HG02852 (cell line): ENCODE measurements around the gene SLC35F2.
A peak's percentile ranks its signal among the peaks of the same experiment; 100 is the strongest.
"Not testable (repeated sequence)": the region's sequence is repeated elsewhere in the genome, so short reads cannot be mapped to it uniquely, and the experiment has no call there.

ENCODE experiments used
- ATAC-seq: cut with Tn5 transposase; IDR thresholded peaks from one replicate; pipeline ENCODE4 v1.9.1; 2021; ENCODE audit warnings: mild to moderate bottlenecking, moderate library complexity; ENCODE audit not compliant: unreplicated experiment

Gene SLC35F2

DNA sequence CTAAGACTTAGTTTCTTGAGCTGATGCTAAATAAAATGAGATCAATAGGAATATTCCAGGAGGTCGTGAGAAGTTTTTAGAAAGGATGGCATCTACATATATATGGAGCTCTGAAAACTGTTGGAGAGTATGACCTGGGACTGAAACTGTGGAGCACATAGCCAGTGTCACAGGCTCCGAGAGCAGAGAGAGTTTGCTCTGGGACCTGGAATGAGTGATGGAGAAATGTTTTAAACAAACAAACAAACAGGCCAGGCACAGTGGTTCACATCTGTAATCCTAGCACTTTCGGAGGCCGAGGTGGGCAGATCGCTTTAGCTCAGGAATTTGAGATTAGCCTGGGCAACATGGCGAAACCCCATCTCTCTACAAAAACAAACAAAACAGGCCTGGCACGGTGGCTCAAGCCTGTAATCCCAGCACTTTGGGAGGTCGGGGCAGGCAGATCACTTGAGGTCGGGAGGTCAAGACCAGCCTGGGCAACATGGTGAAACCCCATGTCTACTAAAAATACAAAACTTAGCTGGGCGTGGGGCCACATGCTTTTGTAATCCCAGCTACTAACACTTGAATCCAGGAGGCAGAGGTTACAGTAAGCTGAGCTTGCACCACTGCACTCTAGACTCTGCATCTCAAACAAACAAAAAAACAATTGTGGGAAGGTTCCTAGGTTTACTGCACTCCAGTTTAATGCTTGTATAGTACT lies 67.1 kb downstream of the SLC35F2 start:
- ATAC-seq: no peak

DNA sequence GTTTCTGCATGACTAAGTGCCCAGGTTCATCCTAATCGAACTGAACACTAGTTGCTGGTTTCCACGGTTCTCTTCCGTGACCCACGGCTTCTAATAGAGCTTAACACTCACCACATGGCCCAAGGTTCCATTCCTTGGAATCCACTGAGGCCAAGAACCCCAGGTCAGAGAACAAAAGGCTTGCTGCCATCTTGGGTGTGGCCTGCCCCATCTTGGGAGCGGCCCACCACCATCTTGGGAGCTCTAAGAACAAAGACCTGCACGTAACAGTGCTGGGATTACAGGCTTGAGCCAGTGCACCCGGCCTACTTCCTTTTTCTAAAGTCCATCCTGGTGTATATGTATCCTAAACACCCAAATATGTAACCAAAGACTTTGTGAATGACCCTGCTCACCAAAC lies 68.8 kb downstream of the SLC35F2 start:
- no peak for ATAC-seq

DNA sequence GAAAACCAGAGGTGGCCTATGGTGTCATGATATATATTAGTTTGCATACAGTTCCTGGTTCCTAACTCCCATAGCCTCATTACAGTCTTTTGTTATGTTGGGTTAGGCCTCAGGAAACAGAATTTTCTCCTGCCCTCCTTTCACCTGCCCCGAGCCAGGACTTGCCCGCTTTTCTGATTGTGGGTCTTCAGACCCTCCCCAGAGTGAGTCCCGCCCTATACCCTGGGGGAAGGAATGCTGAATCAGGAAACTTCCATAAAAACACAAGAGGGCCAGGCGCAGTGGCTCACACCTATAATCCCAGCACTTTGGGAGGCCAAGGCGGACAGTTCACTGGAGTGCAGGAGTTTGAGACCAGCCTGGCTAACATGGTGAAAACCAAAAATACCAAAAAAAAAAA lies 70.9 kb downstream of the SLC35F2 start:
- ATAC-seq: no peak

DNA sequence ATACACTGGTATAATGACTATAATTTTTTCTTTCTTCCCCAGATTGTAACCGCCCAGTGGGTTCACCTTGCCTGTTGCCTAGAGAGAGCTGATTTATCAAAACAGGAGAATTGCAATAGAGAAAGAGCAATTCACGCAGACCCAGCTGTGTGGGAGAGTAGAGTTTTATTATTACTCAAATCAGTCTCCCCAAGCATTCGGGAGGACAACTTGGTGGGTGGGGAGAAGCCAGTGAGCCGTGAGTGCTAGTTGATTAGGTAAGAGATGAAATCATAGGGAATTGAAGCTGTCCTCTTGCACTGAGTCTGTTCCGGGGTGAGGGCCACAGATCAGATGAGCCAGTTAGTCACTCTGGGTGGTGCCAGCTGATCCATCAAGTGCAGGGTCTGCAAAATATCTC lies 73.2 kb downstream of the SLC35F2 start:
- ATAC-seq: peak; percentile 63

DNA sequence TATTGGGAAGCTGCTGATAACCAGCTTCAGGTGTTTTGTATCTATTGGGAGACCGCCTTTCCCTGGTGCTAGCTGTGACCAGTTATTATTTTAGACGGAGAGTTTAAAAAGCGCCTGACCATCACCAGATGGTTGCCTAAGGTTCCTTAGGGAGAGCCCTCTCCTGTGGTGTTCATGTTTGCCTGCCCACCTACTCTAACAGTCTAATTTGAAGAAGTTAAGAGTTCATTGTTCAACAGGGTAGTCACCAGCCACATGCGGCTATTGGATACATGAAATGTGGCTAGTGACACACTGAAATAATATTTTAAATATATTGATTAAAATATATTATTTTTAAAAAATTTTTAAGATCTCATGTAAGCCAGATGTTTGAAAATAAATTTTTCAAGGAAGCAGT lies 75.5 kb downstream of the SLC35F2 start:
- ATAC-seq: no peak

DNA sequence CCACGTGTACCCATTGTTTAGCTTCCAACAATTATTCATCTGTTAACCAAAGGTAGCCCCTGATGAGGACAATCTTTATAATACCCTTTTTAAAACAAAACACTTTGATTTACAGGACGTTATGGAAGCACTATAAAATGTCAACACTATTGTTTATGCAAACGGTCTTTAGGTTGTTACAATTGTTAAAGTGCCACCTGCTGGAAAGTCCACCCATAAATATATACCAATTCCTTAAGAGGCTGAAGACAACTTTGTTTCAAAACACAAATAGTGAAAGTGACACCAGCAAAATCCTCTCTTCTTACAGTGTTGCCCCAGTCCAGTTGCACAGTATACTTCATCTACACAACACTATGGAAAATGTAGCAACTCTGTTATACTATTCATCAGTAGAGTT lies 77.8 kb downstream of the SLC35F2 start:
- no peak for ATAC-seq

DNA sequence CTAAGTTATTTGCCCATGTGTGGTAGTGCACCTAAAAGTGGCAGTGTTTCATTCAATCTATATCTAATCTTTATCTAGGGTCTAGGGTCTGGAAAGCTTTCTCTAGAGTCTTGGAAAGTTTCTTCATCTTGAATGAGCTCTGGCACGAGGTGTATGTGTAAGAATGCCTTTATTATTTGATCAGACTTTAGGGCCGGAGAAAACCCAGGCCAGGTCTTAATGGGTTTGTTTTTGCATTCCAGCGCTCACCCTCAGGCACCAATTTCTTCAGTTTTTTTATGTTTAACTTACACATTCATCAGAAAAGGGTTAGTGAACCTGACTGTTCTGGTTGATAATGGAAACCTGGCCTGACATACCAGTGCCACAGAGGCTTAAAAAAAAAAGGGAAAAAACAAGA lies 78.5 kb downstream of the SLC35F2 start:
- no peak for ATAC-seq

DNA sequence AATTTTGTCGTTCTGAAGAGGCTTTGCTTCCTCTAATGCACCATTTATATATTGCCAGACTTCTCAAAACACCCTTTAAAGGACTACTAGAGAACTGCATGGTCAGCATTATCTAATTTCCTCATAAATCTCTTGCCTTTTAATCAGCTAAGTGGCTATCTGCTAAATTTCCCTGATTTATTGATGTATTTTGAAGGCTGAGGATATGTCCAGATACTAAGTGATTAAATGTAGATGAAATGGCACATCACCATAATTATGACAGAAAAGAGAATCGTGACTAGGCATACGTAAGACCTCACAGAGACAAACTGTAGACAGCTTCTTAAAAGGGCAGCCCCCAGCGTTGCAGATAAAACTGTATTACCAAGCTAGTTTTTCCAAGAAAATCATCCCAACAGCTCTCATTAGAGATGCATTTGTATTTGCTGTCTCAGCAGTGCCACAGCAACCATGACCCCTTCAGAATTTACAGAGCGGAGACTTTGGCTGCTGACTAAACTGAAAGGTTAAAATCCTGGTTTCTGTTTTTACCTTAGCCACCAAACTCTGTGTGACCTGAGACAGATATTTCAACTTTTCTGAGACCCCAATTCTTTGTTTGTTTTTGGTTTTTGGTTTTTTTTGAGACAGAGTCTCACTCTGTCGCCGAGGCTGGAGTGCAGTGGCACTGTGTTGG lies 79.6 kb downstream of the SLC35F2 start:
- ATAC-seq: no peak

DNA sequence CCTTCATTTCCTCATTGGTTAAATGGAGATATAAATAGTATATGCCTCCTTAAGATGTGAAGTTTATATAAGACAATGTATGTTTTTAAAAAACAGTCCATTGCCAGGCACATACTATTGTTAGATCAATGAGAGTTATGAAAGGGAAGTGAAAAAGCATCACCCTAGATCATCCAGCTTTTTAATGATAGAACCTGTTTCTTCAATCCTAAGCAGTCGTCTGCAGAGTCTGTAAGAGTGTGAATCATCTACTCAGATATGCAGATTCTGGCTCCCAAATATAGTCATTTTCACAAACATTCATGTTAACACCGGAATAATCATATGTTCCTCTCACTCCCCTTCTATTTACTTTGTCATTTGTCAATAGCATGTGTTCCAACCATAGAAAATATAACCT lies 81.5 kb downstream of the SLC35F2 start:
- peak; percentile 72 for ATAC-seq

DNA sequence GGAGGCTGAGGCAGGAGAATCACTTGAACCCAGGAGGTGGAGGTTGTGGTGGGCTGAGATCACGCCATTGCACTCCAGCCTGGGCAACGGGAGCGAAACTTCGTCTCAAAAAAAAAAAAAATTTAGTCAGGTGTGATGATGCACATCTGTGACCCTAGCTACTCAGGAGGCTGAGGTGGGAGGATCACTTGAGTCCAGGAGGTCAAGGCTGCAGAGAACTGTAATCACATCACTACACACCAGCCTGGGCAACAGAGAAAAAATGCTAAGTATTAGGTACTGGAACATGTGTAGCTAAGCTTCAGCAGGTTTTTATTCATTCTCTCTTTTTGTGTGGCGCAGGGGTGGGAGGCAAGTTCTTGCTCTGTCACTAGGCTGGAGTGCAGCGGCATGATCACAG lies 82.5 kb downstream of the SLC35F2 start:
- no peak for ATAC-seq

DNA sequence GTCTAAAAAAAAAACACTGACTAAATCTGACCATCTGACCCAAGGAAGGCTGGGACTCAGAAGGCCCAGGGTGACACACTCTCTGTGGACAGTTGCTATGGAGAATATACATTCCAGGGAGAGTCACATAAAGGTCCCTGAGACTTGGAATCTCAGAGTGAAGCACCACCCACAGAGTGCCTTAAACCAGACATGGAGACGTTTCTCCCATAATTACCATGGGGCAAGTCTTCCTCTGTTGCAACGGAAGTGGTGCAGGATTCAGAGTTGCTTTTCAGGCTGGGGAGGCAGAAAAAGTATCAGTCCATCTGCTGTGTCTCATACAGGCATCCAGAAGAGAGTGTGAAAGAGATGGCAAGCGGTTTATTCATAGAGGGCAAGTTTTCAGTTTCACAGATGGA lies 88.0 kb downstream of the SLC35F2 start:
- ATAC-seq: no peak

DNA sequence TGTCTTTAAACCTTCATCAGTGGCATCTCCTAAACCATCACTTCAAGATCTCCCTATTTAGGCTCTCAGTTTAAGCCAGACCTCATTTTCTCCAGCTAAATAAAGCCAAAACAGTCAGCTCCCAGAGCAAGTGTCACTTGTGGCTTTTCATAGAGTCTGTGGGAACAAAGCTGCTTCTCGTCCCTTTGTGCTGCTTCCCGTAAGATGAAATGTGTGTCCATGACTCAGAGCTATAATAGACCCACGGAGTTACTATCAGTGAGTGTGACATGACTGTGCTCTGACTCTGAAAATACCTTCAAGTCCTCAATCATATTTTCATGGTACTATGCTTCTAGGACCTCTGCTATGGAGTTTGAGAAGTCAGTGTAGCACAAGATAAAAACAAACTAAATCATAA lies 89.4 kb downstream of the SLC35F2 start:
- ATAC-seq: no peak

DNA sequence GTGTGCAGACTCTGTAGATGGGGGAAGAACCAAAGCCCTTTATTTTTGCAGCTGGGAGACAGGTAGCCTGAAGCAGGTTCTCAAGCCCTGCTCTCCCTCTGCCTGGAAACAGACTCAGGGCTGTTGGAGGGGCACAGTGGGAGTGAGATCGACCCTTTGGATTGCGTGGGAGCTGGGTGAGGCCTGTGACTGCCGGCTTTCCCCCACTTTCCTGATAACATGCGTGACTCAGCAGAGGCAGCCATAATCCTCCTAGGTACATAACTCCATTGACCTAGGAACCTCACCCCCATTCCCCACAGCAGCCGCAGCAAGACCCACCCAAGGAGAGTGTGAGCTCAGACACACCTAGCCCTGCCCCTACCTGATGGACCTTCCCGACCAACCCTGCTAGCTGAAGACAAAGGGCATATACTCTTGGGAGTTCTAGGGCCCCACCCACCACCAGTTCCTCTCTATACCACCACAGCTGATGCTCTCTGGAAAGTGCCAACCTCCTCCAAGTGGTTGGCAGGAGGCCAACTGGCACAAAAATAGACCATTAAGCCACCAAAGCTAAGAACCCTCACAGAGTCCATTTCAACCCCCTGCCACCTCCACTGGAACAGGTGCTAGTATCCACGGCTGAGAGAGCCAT lies 99.8 kb downstream of the SLC35F2 start:
- not testable (repeated sequence) for ATAC-seq

DNA sequence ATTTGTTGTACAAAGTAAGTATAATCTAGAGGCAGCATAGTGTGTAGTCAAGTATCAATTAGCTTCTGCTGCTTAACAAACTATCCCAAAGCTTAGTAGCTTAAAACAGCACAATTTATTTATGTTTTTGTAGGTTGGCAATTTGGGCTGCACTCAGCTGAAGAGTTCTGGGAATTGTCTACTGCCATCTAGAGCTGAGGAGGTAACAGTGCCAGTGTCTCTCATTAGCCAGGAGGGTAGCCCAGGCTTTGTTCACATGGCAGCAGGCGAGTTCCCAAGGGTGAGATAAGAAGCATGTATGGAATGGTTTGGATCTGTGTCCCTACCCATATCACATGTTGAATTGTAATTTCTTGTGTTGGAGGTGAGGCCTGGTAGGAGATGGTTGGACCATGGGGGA lies 100.9 kb downstream of the SLC35F2 start:
- no peak for ATAC-seq

DNA sequence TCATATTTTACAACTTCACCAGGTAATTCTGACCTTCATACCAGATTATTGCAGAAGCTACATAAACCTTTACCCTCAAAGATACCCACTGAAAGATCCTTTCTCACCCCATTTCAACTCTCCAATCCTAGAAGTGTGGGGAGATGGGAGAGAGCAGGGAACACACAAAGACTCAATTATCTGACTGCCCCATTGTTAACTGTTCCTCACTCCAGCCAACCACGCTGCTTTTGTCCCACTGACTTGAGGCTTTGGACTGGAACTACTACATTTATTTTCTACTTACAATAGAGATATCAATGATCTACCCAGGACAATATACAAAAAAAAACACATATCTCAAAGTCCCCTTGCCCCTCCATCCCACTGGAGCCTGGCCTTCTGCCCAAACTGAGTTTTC lies 102.0 kb downstream of the SLC35F2 start:
- no peak for ATAC-seq

DNA sequence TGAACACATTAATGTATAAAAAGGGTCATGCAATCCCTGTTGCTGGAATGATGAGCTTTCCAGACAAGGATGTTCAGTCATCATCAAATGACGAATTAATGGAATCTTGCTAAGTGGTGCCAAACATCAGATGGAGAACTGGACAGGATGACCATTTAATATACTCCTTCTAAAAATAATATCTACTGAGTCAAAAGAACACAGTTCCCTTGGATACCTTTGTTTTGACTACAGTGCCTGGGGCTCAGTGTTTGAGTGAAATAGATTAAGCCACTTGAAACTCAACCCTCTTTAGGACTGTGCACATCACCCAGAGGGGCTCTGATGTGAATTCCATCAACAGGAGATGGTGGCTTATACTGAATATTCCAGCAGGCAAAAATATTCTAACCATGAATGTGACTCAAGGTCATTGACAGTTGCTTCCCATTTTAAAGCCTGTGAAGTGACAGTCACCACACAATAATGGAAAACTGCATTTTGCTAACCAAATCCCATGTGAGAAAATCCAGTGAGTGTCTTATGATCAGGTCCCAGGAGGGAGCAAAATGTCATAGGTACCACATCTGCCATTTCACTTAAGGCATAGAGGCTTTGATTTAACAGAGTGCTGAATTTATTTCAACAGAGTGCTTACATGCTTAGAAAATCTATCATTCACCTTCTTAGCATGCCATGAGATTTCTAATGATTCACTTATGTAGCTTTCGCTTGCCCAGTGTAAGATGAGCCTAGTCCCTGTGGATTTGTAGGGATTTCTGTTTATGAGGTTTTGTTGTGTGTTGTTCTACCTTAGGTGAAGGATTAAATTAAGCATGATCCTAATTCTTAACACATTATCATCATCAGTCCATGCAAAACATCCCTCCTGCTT lies 105.4 kb downstream of the SLC35F2 start:
- ATAC-seq: no peak

DNA sequence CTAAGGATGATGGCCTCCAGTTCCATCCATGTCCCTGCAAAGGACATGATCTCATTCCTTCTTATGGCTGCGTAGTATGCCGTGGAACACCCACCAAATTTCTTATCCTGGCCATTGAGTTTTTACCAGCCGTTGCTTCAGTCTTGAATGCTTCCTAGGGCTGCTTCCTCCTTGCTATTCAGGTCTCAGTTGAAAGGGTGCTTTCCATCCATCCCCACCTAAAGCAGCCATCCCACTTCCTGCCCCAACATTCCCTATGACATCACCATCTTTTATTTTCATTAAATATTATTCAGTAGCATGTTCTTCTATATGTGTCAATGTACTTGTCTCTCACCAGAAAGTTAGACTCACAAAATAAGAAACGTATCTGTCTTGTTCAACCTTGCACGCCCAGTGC lies 106.1 kb downstream of the SLC35F2 start:
- no peak for ATAC-seq

DNA sequence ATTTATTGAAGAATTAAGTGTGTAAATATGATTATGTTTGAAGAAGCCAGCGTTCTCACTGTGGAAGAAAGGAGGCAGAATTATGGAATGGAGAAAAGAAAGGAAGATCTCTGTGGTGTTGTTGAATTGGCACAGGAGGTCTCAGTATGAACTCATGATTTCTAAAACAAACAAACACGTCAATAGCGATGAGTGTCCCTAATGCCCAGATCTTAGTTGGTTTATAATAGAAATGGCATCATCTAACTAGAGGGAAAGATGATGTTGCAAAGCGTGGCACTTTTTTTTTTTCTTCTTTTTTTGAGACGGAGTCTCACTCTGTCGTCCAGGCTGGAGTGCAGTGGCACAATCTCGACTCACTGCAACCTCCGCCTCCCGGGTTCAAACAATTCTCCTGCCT lies 107.5 kb downstream of the SLC35F2 start:
- ATAC-seq: no peak

DNA sequence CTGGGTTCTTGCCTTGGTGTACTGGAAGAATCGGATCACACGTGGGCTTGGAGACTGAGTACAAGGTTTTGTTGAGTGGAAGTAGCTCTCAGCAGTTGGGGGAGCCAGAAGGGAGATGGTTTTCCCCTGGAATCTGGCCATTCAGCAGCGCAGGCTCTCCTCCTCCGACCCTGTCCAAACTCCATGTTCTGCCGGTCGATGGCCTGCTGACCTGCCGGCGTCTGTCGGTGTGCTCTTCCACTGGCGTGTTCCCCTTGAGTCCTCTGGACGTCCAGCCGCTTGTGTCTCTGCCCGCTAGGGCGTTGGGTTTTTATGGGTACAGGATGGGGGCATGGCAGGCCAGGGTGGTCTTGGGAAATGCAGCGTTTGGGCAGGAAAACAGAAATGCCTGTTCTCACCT lies 108.3 kb downstream of the SLC35F2 start:
- no peak for ATAC-seq

DNA sequence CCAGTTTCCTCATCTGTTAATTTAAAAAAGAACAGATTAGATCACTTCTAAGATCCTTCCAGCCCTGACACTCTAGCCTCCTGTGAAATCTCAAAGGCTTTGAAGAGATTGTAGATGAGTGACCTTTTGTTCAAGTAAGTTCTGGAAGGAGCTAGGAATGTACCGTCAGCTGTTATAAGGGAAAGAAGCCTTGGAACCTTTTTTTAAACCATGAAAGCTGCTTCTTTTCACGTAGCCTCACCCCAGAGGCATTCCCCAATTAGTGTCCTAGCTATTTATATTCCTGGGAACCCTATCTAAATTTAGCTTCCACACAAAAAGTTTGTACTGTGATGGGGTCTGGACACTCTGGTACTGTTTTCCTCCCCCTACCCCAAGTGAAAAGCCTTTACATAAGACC lies 111.0 kb downstream of the SLC35F2 start:
- no peak for ATAC-seq

DNA sequence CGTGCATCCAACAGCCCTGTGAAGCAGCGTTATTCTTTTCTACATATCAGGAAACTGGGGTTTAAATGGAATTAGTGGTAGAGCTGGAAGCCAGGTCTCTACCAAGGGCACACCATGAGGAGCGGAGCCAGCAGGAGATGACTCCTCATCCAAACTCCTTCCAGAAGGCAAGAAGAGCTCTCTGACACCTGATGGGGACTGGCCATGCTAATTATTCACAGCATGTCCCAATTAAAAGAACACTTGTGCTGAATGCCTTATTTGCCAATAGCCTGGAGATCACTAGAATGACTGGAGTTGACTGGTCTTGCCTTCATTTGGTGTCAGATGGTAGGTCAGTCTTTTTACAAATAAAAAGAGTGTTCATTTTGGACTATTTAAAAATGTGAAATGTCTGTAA lies 113.9 kb downstream of the SLC35F2 start:
- ATAC-seq: no peak
